ENCODE results near the gene CCDC110. TPM values are rescaled to one million over a fixed set of nuclear protein-coding genes. Genes with fewer than 3 reads are reported as not detected.

The CCDC110 gene
- total RNA-seq, 2 donors from 2014 or later: 0.26 to 0.80 TPM

GRCh38 chr4:185461565-185461964, 10.0 kb downstream of the CCDC110 start:
- H3K27me3 ChIP-seq (ENCODE audit: control insufficient read depth, insufficient read depth, low read length, poor library complexity, severe bottlenecking): no peaks in the 10 kb centered on the region
- Mint-ChIP-seq H3K36me3 (ENCODE audit: low read depth) (no peaks in the 10 kb centered on the region), H3K4me3 (no peak overlapping the region), H3K4me1 (peaks cover 24% of the 10 kb centered on the region), H3K27ac (no peak overlapping the region), H3K9me3 (no peaks in the 10 kb centered on the region), H3K27me3 (ENCODE audit: insufficient read depth) (peaks cover 19% of the 10 kb centered on the region)
- DNase-seq: no peak
- H3K4me3 ChIP-seq (ENCODE audit: low read length): no peak overlapping the region
- no peaks in the 10 kb centered on the region for H3K36me3 ChIP-seq (ENCODE audit: control insufficient read depth, insufficient read depth, low read length)
- no peak overlapping the region for H3K9ac ChIP-seq (ENCODE audit: extremely low read depth, low read length, poor library complexity, severe bottlenecking)
- no peak overlapping the region for H3K27ac ChIP-seq (ENCODE audit: low read depth, low read length)
- no peaks in the 10 kb centered on the region for H3K4me1 ChIP-seq (ENCODE audit: control insufficient read depth, insufficient read depth, low read length)
- WGBS, 2 experiments (ENCODE audit: insufficient coverage in 1 of 2, insufficient read length in 1 of 2): 94 to 95% methylated on average over 7 to 8 of the region's 8 CpGs
- TF ChIP-seq, protein P1, sequence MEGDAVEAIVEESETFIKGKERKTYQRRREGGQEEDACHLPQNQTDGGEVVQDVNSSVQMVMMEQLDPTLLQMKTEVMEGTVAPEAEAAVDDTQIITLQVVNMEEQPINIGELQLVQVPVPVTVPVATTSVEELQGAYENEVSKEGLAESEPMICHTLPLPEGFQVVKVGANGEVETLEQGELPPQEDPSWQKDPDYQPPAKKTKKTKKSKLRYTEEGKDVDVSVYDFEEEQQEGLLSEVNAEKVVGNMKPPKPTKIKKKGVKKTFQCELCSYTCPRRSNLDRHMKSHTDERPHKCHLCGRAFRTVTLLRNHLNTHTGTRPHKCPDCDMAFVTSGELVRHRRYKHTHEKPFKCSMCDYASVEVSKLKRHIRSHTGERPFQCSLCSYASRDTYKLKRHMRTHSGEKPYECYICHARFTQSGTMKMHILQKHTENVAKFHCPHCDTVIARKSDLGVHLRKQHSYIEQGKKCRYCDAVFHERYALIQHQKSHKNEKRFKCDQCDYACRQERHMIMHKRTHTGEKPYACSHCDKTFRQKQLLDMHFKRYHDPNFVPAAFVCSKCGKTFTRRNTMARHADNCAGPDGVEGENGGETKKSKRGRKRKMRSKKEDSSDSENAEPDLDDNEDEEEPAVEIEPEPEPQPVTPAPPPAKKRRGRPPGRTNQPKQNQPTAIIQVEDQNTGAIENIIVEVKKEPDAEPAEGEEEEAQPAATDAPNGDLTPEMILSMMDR (conservative IDR thresholded peaks at IDR 0.05): no peak
- H3K9me3 ChIP-seq (ENCODE audit: control insufficient read depth, low read length): no peaks in the 10 kb centered on the region

GRCh38 chr4:185457136-185457535, 14.4 kb downstream of the CCDC110 start:
- Mint-ChIP-seq H3K4me3 (no peak overlapping the region), H3K36me3 (ENCODE audit: low read depth) (no peaks in the 10 kb centered on the region), H3K4me1 (peaks cover 9% of the 10 kb centered on the region), H3K9me3 (no peaks in the 10 kb centered on the region), H3K27me3 (ENCODE audit: insufficient read depth) (peaks cover 7% of the 10 kb centered on the region), H3K27ac (no peak overlapping the region)
- Histone ChIP-seq H3K27me3 (ENCODE audit: control insufficient read depth, insufficient read depth, low read length, poor library complexity, severe bottlenecking) (no peaks in the 10 kb centered on the region), H3K4me1 (ENCODE audit: control insufficient read depth, insufficient read depth, low read length) (no peaks in the 10 kb centered on the region), H3K9me3 (ENCODE audit: control insufficient read depth, low read length) (no peaks in the 10 kb centered on the region), H3K4me3 (ENCODE audit: low read length) (no peak overlapping the region), H3K27ac (ENCODE audit: low read depth, low read length) (no peak overlapping the region), H3K9ac (ENCODE audit: extremely low read depth, low read length, poor library complexity, severe bottlenecking) (no peak overlapping the region), H3K36me3 (ENCODE audit: control insufficient read depth, insufficient read depth, low read length) (no peaks in the 10 kb centered on the region)
- 42 to 52% methylated on average over 3 of the region's 3 CpGs for WGBS, 2 experiments (ENCODE audit: insufficient coverage in 1 of 2, insufficient read length in 1 of 2)
- TF ChIP-seq, protein P1 (conservative IDR thresholded peaks at IDR 0.05): peak; percentile 43
- peak; percentile 53 for DNase-seq

DNA sequence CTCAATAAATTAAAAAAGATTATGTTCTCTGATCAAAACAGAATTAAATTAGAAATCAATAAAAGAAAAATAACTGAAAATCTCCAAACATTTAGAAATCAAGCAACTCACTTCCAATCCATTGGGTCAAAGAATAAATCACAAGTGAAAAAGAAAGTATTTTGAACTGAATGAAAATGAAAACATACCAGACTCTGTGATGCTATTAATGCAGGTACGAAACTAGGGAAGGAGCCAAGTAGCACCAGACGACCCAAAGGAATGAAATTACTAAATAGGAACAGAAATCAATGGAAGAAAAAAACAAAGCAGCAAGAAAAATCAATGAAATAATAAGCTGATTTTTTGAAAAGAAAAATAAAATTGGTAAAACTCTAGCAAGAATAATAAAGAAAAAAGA, 15.4 kb downstream of the CCDC110 start:
- Histone ChIP-seq H3K9ac (ENCODE audit: extremely low read depth, low read length, poor library complexity, severe bottlenecking) (no peak overlapping the region), H3K27ac (ENCODE audit: low read depth, low read length) (no peak overlapping the region), H3K9me3 (ENCODE audit: control insufficient read depth, low read length) (no peaks in the 10 kb centered on the region), H3K27me3 (ENCODE audit: control insufficient read depth, insufficient read depth, low read length, poor library complexity, severe bottlenecking) (no peaks in the 10 kb centered on the region), H3K36me3 (ENCODE audit: control insufficient read depth, insufficient read depth, low read length) (no peaks in the 10 kb centered on the region), H3K4me1 (ENCODE audit: control insufficient read depth, insufficient read depth, low read length) (no peaks in the 10 kb centered on the region), H3K4me3 (ENCODE audit: low read length) (no peak overlapping the region)
- Mint-ChIP-seq H3K4me3 (no peak overlapping the region), H3K36me3 (ENCODE audit: low read depth) (no peaks in the 10 kb centered on the region), H3K27me3 (ENCODE audit: insufficient read depth) (peaks cover 7% of the 10 kb centered on the region), H3K9me3 (no peaks in the 10 kb centered on the region), H3K27ac (no peak overlapping the region), H3K4me1 (peaks cover 9% of the 10 kb centered on the region)
- TF ChIP-seq, protein P1 (conservative IDR thresholded peaks at IDR 0.05): no peak
- no peak for DNase-seq
- WGBS, 2 experiments (ENCODE audit: insufficient coverage in 1 of 2, insufficient read length in 1 of 2): 45 to 100% methylated on average over 1 to 2 of the region's 2 CpGs
